Activated T-cell treated with anti-CD3 and anti-CD28 coated beads, Interleukin-2, amount 50 U/mL, for 24 hours (primary cell): ENCODE data around the gene NOTCH3.

ENCODE experiments used
- DNase-seq: peaks from one replicate; pipeline ENCODE4 v3.0.0-alpha.2; 2020
- H3K27ac Mint-ChIP-seq: 2 replicates; pipeline ENCODE4 v1.8.0; 2020; ENCODE audit warnings: mild to moderate bottlenecking, mixed read lengths
- H3K27me3 Mint-ChIP-seq: 2 replicates; pipeline ENCODE4 v1.8.0; 2020; ENCODE audit warnings: mixed read lengths
- H3K36me3 Mint-ChIP-seq: 2 replicates; pipeline ENCODE4 v1.8.0; 2020; ENCODE audit warnings: low read depth, mixed read lengths
- H3K4me1 Mint-ChIP-seq: 2 replicates; pipeline ENCODE4 v1.8.0; 2020; ENCODE audit warnings: low read depth, mixed read lengths
- H3K4me3 Mint-ChIP-seq: 2 replicates; pipeline ENCODE4 v1.8.0; 2020; ENCODE audit warnings: mild to moderate bottlenecking, moderate library complexity, mixed read lengths
- H3K9me3 Mint-ChIP-seq: 2 replicates; pipeline ENCODE4 v1.8.0; 2020; ENCODE audit warnings: mixed read lengths

Gene NOTCH3

GRCh38 chr19:15170345-15170744, 30.4 kb downstream of the NOTCH3 start:
- Mint-ChIP-seq H3K9me3 (peaks cover 10% of the 10 kb centered on the region), H3K27ac (no peak overlapping the region), H3K4me1 (no peaks in the 10 kb centered on the region), H3K27me3 (no peaks in the 10 kb centered on the region), H3K36me3 (no peaks in the 10 kb centered on the region), H3K4me3 (no peak overlapping the region)
- DNase-seq, result no peak

- no peak for DNase-seq
- H3K9me3 Mint-ChIP-seq, result peaks cover 15% of the 10 kb centered on the region
- H3K27ac Mint-ChIP-seq, result no peak overlapping the region
- H3K4me1 Mint-ChIP-seq, result no peaks in the 10 kb centered on the region
- H3K36me3 Mint-ChIP-seq, result no peaks in the 10 kb centered on the region
- H3K4me3 Mint-ChIP-seq, result no peak overlapping the region
- H3K27me3 Mint-ChIP-seq, result no peaks in the 10 kb centered on the region
Observed at GRCh38 chr19:15169541-15170285, 31.1 kb downstream of the NOTCH3 start.

GRCh38 chr19:15166700-15167099, 34.1 kb downstream of the NOTCH3 start:
- Mint-ChIP-seq H3K27ac (no peak overlapping the region), H3K4me3 (no peak overlapping the region), H3K27me3 (no peaks in the 10 kb centered on the region), H3K36me3 (no peaks in the 10 kb centered on the region), H3K9me3 (peaks cover 15% of the 10 kb centered on the region), H3K4me1 (no peaks in the 10 kb centered on the region)
- no peak for DNase-seq

GRCh38 chr19:15161028-15161984, 39.5 kb downstream of the NOTCH3 start:
- Mint-ChIP-seq H3K36me3 (no peaks in the 10 kb centered on the region), H3K27me3 (no peaks in the 10 kb centered on the region), H3K4me3 (no peak overlapping the region), H3K9me3 (peaks cover 12% of the 10 kb centered on the region), H3K4me1 (no peaks in the 10 kb centered on the region), H3K27ac (no peak overlapping the region)
- no peak for DNase-seq

GRCh38 chr19:15159251-15159650, 41.5 kb downstream of the NOTCH3 start:
- Mint-ChIP-seq H3K27me3 (no peaks in the 10 kb centered on the region), H3K36me3 (no peaks in the 10 kb centered on the region), H3K27ac (no peak overlapping the region), H3K4me3 (no peak overlapping the region), H3K4me1 (no peaks in the 10 kb centered on the region), H3K9me3 (no peaks in the 10 kb centered on the region)
- DNase-seq, result no peak

GRCh38 chr19:15156391-15156790, 44.4 kb downstream of the NOTCH3 start:
- no peak for DNase-seq
- Mint-ChIP-seq H3K27ac (no peak overlapping the region), H3K4me1 (no peaks in the 10 kb centered on the region), H3K36me3 (no peaks in the 10 kb centered on the region), H3K4me3 (no peak overlapping the region), H3K27me3 (peaks cover 6% of the 10 kb centered on the region), H3K9me3 (no peaks in the 10 kb centered on the region)

GRCh38 chr19:15155296-15155695, 45.5 kb downstream of the NOTCH3 start:
- DNase-seq, result no peak
- Mint-ChIP-seq H3K27ac (no peak overlapping the region), H3K36me3 (no peaks in the 10 kb centered on the region), H3K4me3 (no peak overlapping the region), H3K27me3 (peaks cover 8% of the 10 kb centered on the region), H3K4me1 (peaks cover 3% of the 10 kb centered on the region), H3K9me3 (no peaks in the 10 kb centered on the region)

- peaks cover 5% of the 10 kb centered on the region for H3K4me1 Mint-ChIP-seq
- no peaks in the 10 kb centered on the region for H3K36me3 Mint-ChIP-seq
- no peaks in the 10 kb centered on the region for H3K9me3 Mint-ChIP-seq
- peak; percentile 39 for DNase-seq
- H3K4me3 Mint-ChIP-seq, result no peak overlapping the region
- peaks cover 8% of the 10 kb centered on the region for H3K27me3 Mint-ChIP-seq
- H3K27ac Mint-ChIP-seq, result no peak overlapping the region
Observed at GRCh38 chr19:15154002-15154612, 46.7 kb downstream of the NOTCH3 start.

GRCh38 chr19:15149737-15150136, 51.1 kb downstream of the NOTCH3 start:
- no peak for DNase-seq
- Mint-ChIP-seq H3K27me3 (peaks cover 8% of the 10 kb centered on the region), H3K36me3 (no peaks in the 10 kb centered on the region), H3K9me3 (no peaks in the 10 kb centered on the region), H3K4me3 (no peak overlapping the region), H3K4me1 (peaks cover 10% of the 10 kb centered on the region), H3K27ac (no peak overlapping the region)

- Mint-ChIP-seq H3K4me1 (peaks cover 10% of the 10 kb centered on the region), H3K27ac (no peak overlapping the region), H3K9me3 (no peaks in the 10 kb centered on the region), H3K27me3 (peaks cover 2% of the 10 kb centered on the region), H3K36me3 (no peaks in the 10 kb centered on the region), H3K4me3 (no peak overlapping the region)
- DNase-seq, result no peak
Observed at GRCh38 chr19:15147090-15147489, 53.7 kb downstream of the NOTCH3 start.

GRCh38 chr19:15144046-15144646, 56.6 kb downstream of the NOTCH3 start:
- Mint-ChIP-seq H3K4me3 (no peak overlapping the region), H3K27me3 (no peaks in the 10 kb centered on the region), H3K9me3 (peaks cover 4% of the 10 kb centered on the region), H3K36me3 (no peaks in the 10 kb centered on the region), H3K27ac (no peak overlapping the region), H3K4me1 (peaks cover 5% of the 10 kb centered on the region)
- DNase-seq, result no peak

GRCh38 chr19:15142313-15142712, 58.5 kb downstream of the NOTCH3 start:
- Mint-ChIP-seq H3K9me3 (peaks cover 6% of the 10 kb centered on the region), H3K4me3 (no peak overlapping the region), H3K27me3 (no peaks in the 10 kb centered on the region), H3K27ac (no peak overlapping the region), H3K4me1 (peaks cover under 1% of the 10 kb centered on the region), H3K36me3 (no peaks in the 10 kb centered on the region)
- DNase-seq, result no peak

GRCh38 chr19:15141143-15141542, 59.7 kb downstream of the NOTCH3 start:
- peaks cover 6% of the 10 kb centered on the region for H3K9me3 Mint-ChIP-seq
- no peaks in the 10 kb centered on the region for H3K27me3 Mint-ChIP-seq
- H3K4me3 Mint-ChIP-seq, result no peak overlapping the region
- H3K36me3 Mint-ChIP-seq, result no peaks in the 10 kb centered on the region
- H3K4me1 Mint-ChIP-seq, result peaks cover 5% of the 10 kb centered on the region
- DNase-seq, result no peak
- no peak overlapping the region for H3K27ac Mint-ChIP-seq

GRCh38 chr19:15138427-15138826, 62.4 kb downstream of the NOTCH3 start:
- no peak for DNase-seq
- no peaks in the 10 kb centered on the region for H3K27me3 Mint-ChIP-seq
- H3K9me3 Mint-ChIP-seq, result peaks cover 6% of the 10 kb centered on the region
- H3K36me3 Mint-ChIP-seq, result no peaks in the 10 kb centered on the region
- no peak overlapping the region for H3K4me3 Mint-ChIP-seq
- no peak overlapping the region for H3K27ac Mint-ChIP-seq
- H3K4me1 Mint-ChIP-seq, result peaks cover 5% of the 10 kb centered on the region
